HG02623 (cell line): ENCODE results near the gene EDIL3.
"Not testable (repeated sequence)": the region's sequence is repeated elsewhere in the genome, so short reads cannot be mapped to it uniquely, and the experiment has no call there.

Source experiments
- ATAC-seq: cut with Tn5 transposase; IDR thresholded peaks from one replicate; pipeline ENCODE4 v1.9.1; 2021; ENCODE audit warnings: moderate library complexity; ENCODE audit not compliant: unreplicated experiment

Gene EDIL3

DNA sequence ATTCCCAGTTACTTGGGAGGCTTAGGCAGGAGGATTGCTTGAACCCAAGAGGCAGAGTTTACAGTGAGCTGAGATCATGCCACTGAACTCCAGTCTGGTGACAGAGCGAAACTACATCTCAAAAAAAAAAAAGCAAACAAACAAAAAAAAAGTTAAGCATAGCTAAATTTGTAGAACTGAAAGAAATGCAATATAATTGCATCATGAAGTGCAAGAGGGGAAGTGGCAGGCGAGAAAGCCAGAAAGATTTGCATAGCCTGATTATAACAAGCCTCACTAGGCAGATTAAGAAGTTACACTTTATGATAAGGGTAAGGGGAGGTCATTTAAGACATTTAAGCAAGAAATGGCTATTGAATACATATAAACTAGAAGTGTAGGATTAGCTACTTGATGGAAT is 187.1 kb downstream of the EDIL3 start:
- ATAC-seq: no peak

DNA sequence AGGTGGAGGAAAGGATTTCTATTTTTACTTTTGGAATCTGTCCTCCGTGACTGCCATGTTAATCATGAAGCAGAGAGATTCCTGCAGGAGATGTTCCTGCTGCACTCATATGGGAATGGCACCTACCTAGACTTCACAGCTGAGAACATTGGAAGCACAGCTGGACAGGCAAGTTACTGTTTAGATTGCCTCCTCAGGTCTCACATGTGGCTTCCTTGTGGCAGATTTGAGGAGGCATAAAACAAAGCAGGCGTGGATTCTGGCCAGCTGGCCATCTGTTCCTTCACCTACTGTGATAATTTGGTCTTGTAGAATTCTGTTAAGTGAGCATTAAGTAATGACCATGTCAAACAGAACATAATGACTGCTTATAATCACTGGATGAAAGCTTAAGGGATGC is 193.4 kb downstream of the EDIL3 start:
- no peak for ATAC-seq

DNA sequence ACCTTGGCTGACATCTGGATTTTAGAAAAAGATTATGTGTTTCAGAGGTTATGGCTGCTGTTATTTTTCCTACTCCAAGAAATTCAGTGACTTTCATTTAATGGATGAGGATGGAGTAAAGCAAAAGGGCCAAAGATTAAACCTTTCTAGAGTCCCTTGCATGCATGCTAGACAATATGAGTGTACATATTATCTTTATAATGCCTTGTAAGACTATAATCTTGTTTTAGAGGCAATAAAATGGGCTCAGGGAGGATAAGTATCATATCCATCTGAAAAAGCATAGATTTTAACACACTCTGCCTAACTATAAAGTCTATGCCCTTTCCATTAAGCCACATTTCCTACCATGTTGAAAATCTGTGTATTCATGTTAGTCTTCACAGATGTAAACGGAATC is 199.8 kb downstream of the EDIL3 start:
- ATAC-seq: no peak

DNA sequence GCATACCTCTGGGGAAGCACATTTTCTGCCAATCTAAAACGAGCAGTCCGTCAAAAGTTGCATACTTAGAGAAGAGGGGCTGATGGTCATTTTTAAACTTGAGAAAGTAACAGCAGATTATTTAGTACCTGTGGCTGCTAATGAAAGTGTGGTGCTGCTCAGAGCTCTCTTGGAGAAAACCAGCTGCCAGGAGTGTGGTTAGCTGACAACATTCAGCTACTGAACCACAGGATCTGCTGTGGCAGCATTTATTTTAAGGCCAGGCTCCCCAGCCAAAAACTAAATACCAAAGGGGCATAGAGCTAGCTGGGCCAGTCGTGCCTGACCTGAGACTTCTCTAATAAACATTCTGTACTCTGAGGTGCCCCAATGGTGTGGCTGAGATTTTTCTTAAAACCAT is 203.6 kb downstream of the EDIL3 start:
- no peak for ATAC-seq

DNA sequence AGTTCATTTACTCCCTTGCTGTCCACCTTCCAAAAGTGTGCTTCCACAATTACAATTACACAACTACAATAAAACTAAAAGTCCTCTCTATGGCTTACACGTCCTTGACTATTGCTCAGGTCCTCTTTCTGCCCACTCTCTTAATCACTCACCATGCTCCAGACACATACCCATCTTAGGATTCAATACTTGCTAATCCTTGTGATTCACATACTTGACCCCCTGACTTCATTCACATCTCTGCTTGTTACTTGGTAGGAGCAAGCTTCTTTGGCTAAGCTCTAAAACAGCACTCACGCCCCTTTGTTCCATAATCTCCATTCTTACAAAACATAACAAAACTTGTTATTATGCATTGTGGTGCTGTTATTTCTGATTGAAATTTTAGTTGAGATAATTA is 215.8 kb downstream of the EDIL3 start:
- no peak for ATAC-seq

DNA sequence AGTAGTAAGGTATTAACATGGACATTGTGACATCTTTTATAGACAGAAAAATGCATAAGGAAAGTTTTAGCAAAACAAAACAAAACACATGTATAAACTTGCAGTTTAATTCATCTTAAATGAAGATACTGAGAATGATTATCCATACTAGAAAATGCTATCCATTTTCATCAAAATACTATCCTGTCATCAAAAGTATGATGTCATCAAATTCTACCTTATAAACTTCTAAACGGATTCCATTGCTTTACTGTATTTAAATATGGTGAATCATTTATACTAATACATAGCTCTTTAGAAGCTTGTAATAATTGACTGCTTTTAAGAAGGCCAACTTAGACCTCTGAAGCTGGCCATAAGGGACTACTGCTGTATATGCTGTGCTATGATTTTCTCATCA is 221.0 kb downstream of the EDIL3 start:
- ATAC-seq: no peak

DNA sequence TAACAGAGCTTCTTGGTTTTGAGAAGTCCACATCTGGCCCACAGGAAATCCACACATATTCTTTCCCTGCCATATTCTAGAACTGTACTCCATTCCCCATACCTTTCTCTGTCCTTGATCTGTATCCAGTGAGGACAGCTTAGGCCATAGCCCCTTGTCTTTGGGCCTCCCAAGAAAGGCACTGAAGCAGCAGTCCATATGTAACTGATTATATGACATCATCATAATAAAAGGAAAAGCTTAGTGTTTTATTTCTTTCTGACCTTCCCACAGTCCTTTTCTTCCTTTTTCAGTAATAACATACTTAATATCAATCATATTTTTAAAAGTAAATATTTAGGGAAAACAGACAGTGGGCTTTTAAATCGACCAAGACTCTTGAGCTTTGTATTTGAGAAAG is 222.0 kb downstream of the EDIL3 start:
- no peak for ATAC-seq

DNA sequence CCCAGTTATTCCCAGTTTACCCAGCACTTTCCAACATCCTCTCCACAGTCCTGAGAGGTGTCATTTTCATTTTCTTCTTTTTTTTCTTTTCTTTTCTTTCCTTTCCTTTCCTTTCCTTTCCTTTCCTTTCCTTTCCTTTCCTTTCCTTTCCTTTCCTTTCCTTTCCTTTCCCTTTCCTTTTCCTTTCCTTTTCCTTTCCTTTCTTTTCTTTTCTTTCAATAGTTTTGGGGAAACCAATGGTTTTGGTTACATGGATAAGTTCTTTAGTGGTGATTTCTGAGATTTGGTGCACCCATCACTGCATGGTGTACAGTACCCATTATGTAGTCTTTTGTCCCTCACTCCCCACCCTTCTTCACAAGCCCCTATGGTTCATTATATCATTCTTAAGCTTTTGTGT is 224.0 kb downstream of the EDIL3 start:
- ATAC-seq: not testable (repeated sequence)

DNA sequence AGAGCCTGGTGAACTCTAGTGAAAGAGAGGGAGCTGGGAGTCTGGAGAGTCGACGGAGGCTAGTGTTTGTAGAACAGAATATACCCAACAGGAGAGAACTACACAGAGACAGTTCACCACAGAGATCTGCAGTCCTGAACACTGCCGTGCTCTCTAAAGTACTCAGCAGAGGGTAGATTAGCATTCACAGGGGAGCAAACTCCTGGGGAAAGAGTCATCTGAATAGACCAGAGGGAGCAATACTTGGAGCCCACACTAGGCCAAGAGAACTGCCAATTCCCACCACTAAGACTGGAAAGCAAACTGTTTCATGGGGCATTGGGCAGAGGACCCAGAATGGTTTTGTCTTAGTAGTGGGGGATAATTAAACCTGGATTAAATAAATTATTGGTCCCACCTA is 235.6 kb downstream of the EDIL3 start:
- ATAC-seq: no peak

DNA sequence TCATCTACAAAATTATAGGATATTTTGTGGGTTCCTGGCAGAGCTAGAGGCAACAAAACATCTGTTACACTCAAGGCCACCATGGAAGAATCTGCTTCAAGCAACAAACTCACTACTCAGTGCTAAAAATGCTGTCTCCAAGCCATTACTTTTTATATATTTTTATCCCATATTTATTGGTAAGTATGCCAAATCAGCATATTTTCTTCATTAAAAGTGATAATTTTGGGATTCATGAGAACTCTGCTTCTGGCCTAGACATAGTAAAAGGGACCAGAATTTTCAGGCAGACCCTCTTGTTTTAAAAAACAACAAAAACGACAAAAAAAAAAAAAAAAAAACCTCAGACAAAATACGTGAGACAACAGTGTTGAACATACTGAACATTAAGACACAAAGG is 236.0 kb downstream of the EDIL3 start:
- no peak for ATAC-seq

DNA sequence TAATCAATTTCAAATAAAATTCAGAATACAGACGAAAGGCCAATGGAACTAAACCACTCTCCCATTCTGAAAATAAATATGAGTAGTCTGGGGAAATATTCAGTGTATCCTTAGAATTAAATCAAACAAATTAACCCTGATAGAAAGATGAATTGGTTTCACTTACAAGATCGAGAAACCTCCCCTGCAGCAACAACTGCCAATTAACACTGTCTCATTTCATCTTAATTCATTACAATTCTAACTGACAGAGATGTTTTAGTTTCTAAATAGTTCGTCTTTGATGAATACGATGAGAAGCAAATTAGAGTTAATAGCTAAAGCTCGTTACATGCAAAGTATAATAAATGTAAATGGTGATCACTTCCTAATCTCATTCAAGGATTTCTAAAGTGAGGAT is 247.1 kb downstream of the EDIL3 start:
- no peak for ATAC-seq

DNA sequence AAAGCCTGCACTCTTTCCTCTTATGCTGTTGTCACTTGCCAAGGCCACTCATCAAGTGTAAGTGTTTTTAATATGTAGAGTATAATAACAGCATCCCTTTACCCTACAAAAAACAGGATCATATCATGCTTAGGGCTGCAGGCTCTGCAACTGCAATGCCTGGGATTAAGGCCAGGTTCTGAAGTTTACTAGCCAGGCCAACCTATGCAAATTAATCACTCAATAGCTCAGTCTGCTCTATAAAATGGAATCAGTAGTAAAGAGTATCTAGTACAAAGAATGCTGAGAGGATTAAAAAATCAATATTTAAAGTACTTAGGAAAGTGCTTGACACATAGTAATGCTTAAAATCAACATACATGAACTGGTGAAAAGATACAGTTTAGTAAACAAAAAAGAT is 253.3 kb downstream of the EDIL3 start:
- ATAC-seq: no peak

DNA sequence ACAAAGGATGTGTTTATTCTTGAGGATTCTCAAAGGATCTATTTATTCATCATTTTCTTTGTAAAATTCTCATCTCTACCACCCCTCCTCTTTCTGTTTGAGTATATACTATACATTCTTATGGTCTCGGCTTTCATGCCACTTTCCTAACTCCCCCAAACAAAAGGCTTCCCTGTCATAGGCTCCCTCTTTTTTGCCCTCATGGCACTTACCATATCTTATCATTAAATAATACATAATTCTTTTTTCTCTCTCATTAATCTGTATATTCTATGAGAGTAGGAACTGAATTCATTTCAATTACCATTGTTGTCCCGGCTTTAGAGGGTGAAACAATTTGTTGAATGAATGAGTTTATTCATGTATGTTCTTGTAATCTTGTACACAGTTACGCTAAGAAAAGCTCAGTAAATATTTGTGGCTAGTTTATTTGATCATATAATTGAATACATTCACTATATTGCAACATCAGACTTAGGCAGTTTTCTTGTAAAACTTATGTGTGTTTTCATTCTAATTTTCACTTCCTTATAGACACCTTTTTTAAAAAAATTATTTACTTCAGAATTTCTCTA is 254.6 kb downstream of the EDIL3 start:
- ATAC-seq: no peak

DNA sequence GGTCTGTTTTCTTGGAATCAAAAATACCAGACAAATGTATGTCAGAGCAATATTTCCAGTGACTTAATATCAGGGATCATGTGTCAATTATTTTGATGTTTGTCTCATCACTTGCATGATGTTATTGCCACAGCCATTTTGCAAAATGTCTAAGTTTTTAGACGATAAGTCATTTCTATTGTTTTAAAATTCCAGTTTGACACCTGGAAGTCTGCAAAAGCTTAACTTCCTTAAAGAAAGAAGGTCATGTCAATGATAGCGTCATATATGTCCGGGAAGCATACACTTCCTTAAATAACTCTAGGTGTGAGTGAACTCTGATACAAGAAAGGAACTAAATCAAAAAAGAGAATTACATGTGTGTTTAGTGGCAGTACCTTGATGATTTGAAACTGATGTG is 259.5 kb downstream of the EDIL3 start:
- no peak for ATAC-seq

DNA sequence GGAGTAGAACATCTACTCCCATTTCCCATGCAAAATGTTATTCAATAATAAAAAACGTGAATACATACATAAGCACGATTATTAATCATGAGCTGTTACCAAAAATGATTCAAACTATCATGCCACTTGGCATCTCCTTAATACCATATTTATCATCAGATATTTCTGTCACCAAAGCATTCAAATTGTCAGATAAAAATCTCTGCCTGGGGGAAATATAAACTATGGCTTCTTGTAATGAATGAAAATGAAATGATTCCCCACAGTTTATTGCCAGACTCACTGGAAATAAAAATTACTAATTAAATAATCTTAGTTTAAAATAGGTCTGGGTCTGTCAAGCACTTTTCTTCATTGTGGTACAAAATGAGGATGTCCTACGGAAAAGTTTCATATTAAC is 265.4 kb downstream of the EDIL3 start:
- no peak for ATAC-seq

DNA sequence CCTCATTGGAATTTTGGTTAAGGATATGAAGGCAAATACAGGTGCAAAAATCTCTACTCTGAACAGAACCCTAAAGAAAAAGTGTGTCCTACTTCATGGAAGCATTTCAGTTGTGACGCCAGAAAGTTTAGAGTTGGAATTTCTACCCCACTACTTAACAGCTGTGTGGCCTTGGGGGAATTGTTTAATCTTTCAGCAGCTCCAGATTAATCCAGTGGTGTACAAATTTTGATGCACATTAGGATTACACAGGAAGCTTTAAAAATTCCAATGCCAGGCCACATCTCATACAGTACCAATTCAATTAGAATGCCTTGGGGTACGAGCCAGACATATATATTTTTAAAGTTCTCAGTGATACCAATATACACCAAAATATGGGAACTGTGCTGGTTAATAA is 266.1 kb downstream of the EDIL3 start:
- ATAC-seq: no peak

DNA sequence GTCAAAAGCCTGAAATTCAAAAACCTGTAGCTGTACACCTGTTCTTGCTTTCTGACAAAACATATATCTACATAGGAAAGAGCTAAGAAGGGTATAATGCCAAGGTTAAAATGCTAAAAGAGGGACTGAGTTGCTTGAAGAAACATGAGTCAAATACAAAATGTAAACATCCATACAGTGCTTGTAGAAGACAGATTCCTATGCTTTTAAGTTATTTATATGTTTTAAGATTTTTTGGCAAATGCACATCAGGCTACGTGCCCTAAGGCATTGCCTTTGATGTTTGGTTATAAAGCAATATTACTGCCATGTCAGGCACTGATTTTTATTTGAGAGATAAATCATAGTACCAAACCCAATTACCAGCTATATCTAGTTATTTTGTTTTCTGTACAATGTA is 269.0 kb downstream of the EDIL3 start:
- no peak for ATAC-seq

DNA sequence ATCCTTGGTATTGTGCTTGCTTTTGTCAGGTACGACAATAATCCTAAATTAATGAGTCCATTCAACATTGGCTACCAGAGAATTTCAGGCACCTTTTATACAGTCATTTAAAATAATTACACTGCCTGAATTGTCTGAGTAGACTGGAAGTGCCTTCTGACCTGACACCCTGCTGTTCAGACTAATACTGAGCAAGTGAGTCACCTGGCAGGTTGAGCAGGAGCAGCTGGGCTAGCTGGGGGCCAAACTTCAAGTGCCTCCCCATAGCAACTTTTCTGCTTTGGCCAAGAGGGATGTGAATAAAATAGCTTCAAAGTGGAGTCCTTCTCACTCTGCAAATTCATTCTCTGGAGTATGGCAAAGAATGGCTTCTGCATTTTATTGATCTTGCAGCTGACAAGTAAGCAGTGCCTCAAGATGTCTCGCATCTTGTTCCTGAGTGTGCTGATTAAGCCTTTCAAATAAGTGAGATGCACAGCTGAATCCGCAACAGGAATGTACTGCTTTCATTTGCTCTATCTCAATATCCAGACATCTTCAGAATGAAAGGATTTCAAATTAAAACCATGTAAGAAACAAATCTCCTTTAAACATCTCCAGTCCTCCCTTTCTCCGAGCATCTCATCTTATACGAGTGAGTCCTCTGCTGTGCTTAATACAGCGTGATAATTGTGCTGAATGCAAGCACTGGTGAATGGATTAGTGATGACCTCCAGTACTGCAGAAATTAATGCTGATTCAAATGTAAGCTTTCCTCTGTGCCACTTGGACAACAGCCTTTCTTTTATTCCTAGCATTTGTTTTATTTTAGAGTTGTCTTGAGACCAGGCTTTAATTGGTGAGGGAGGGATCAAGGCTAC is 271.2 kb downstream of the EDIL3 start:
- ATAC-seq: no peak

DNA sequence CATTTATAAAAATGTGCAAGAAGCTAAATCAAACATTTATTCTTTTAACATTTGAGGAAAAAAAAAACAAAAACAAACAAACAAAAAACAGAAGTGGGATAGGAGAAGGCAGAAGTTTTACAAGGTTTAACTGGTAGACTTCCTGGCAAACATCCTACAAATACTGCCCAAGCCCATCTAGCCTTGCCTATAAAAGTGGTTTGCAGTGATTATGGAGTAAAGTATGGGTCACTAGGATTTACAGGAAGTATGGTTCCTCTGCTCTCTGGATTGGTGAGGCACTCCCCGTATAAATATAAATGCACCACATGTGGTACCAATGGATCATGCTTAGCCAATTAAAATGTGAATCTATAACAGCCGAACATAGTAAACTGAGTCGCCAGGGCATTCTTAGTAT is 291.9 kb downstream of the EDIL3 start:
- no peak for ATAC-seq

DNA sequence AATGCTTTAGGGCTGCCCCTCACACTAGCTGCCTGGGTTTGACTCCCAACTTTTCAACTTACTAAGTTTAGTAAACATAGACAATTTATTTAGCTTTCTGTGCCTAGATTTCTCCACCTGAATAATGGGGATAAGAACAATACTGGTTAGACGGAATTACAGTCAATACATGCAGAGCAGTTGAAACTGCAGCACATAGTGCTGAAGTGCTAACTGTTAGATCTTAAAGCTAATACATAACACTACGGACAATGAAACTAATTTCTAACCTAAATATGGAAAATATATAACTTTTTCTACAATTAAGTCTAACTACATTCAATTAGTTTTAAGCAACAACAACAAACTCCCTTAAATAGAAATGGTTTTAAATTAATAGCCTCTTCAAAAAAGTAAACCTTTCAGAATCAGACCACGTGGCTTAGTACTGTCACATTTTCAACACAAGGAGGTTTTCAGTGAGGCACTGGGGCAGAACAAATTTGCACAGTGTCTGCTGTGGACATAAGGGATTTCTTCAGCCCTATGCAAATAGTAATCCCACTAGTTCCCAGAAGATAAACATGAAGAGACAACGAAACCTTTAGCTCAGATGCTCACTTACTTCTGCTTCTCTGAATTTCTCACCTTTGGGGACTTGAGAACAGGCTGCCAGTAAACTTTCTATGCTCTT is 293.4 kb downstream of the EDIL3 start:
- no peak for ATAC-seq

DNA sequence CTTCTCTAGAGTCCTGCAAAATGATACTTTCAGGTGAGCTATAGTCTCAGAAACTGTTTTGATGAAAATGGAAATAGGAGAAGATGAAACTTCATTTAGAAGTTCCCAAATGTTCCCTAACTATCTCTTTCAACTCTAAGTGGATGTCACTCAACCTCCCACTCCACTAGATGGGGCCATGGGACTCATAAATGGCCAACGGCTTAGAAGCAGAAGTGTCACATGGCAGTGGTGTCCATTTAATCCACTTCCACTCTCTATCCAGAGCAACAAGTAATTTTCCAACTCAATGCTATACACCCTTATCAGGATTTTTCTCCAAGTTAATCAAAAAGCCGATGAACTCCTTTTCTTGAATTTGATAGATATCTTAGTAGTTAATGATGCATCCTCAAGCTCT is 295.7 kb downstream of the EDIL3 start:
- no peak for ATAC-seq

DNA sequence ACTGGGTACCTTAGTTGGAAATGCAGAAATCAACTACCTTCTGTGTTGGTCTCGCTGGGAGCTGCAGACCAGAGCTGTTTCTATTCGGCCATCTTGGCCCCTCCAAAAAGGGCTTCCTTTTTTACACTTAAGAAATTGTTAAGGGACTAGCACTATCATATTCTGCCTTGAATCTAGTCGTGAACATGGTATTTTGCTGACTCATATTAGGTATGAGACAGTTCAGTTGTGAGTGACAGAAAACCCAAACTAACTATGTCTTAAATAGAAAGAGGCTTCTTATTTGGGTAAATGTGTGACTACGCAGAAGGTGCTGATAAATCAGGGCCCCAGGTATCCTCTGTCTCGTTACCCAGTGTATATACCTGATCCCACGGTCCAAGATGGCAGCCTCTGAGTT is 298.2 kb downstream of the EDIL3 start:
- no peak for ATAC-seq
